Activated CD4-positive, alpha-beta T cell treated with anti-CD3 and anti-CD28 coated beads, Interleukin-2, amount 50 U/mL, for 48 hours (primary cell): Measurements from ENCODE around the gene EDC4.
A peak's percentile ranks its signal among the peaks of the same experiment; 100 is the strongest.
"Not testable (repeated sequence)": the region's sequence is repeated elsewhere in the genome, so short reads cannot be mapped to it uniquely, and the experiment has no call there.

Experiments
- DNase-seq, 2 experiments: peaks; one replicate each; pipeline ENCODE4 v3.0.0-alpha.2; 2020

EDC4 gene

GRCh38 chr16:67914758-67915495 is 42.1 kb downstream of the EDC4 start:
- no peak for DNase-seq

GRCh38 chr16:67915496-67915769 is 42.6 kb downstream of the EDC4 start:
- not testable (repeated sequence) for DNase-seq

DNA sequence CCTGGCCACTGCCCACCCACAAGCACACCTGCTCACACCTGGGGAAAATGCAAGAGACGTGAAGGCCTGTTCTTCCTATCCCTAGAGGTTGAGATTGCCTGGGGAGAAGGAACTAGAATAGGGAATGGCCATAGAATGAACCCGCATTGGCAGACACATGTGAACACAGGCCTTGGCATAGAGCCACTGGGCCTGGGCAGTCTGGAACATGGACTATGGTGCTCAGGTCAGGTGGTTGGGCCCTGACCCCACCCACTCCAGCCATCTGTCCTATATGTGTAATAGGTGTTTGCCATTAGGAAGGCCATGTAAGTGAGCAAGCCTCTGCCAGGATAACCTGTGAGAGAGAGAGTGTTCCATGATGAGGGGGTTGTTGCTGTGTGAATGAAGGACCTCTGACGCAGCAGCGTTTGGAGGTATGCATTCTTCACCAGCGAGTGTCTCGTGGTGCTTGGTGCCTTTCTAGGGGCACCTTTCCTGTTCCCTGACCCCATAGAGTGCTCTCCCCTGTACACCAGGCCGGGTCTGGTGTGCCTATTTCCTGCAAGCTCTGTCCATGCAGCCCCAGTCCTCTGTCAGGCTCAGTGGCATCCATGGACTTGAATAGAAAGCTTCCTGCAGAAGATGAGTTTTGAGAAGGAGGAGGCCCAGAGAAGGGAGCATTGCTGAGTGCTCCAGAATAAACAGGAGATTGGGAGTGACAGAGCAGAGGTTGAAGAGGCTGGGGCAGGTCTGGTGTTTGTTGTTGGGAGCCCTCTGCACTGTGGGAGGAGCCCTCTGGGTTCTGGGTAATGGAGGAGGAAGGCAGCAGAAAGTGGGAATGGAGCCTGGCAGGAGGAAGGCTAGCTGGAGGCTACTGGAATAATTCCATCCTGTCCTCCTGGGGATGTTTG is 43.2 kb downstream of the EDC4 start:
- no peak for DNase-seq

DNA sequence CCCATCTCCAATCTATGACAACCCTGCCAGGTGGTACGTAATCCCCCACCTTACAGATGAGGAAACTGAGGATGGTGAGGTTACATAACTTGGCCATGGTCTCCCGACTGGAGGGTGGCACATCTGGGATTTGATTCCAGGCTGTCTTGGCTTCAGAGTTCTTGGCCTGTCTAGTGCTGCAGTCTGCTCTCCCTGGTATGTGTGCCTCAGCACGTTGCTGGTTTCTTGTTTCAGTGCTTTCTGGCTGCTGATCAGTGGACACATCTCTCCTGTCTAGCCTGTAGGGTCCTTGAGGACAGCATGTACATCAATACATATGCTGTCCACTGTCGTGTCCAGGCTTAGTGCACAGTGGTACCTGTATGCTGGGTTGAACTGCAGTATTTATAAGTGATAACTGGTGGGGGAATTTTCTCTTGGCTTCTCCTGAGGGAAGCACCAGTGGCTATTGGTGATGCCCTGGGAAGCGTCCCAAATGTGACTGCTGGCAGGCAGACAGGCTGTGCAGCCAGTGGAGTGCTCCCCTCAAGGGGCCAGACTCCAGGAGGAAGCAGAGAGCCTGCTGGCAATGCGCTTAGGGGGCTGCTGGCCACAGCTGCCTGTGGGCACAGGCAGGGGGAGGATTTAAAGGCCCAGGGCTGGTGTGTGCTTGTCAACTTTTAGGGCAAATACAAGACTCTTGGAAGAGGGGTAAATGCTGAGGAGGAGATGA is 44.4 kb downstream of the EDC4 start:
- no peak for DNase-seq

DNA sequence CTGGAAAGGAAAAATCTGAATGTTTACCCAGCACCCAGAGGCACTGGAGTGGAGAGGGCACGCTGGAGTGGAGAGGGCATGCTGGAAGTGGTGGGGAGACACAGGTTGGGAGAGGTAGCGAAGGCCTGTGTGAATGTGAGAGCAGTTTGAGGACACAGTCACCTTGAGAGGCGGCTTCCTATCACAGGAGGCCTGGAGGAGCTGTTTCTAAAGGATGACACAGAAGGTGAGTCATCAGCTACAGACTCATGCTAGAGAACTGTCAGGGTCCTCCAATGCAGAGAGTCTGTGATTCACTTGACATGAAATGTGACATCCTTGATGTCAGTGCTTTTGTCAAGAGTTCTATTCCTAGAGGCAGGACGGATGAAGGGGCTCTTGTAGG is 45.0 kb downstream of the EDC4 start:
- peak; percentile 50 to 62 for DNase-seq

GRCh38 chr16:67919622-67920221 is 46.9 kb downstream of the EDC4 start:
- DNase-seq: no peak

- DNase-seq: no peak
Measured at GRCh38 chr16:67922221-67922620, 49.4 kb downstream of the EDC4 start.

- no peak for DNase-seq
Measured at GRCh38 chr16:67922740-67923139, 49.9 kb downstream of the EDC4 start.

DNA sequence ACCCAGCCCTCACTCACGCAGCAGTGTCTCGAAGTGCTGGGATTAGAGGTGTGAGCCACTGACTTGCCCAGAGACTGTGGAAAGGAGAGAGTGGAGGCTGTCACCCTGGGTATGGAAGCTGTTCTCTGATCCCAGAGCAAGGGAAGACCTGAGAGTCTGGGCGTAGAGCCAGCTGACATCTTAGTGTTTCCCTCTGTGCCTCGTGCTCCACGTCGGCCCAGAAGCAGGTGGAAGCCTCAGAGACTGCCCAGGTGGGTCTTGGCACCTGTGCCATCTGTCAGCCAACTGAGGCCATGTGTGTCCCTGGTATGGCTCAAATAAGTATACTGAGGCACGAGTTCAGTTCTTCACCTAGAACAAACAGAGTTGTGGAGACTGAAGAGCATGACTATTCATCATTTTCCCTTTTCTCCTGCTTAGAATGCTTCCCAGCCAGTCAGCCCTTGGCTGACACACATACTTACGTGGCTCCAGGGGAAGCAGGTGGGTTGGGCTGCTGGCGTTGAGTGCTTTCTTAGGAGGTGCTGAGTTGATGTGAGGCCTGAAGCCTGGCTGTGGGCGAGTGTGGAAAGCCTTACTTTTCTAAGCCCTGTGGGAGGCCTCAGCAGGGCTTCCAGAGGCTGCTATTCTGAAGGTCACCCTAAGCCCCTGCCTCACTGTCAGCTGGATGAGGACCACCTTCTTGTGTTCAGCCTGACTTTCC is 50.7 kb downstream of the EDC4 start:
- no peak for DNase-seq

- DNase-seq: no peak
Measured at GRCh38 chr16:67924140-67924906, 51.5 kb downstream of the EDC4 start.

GRCh38 chr16:67926181-67926750 is 53.4 kb downstream of the EDC4 start:
- DNase-seq: no peak

DNA sequence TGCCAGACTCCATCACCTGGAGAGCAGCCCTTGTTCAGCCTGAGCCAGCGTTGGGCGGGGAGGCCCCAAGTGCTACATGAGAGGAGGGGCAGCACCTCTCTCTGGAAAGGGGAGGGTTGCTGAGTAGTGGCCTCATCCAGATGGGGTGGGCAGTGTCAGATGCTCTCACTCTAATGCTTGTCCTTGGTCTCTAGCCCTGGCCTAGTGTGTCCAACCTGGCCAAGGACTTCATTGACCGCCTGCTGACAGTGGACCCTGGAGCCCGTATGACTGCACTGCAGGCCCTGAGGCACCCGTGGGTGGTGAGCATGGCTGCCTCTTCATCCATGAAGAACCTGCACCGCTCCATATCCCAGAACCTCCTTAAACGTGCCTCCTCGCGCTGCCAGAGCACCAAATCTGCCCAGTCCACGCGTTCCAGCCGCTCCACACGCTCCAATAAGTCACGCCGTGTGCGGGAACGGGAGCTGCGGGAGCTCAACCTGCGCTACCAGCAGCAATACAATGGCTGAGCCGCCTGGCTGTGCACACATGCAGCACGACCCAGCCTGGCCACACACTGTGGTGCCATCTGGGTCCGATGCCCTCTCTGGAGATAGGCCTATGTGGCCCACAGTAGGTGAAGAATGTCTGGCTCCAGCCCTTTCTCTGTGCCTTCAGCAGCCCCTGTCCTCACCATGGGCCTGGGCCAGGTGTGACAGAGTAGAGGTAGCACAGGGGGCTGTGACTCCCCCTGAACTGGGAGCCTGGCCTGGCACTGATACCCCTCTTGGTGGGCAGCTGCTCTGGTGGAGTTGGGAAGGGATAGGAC is 54.5 kb downstream of the EDC4 start:
- no peak for DNase-seq

GRCh38 chr16:67928147-67928546 is 55.3 kb downstream of the EDC4 start:
- no peak for DNase-seq

DNA sequence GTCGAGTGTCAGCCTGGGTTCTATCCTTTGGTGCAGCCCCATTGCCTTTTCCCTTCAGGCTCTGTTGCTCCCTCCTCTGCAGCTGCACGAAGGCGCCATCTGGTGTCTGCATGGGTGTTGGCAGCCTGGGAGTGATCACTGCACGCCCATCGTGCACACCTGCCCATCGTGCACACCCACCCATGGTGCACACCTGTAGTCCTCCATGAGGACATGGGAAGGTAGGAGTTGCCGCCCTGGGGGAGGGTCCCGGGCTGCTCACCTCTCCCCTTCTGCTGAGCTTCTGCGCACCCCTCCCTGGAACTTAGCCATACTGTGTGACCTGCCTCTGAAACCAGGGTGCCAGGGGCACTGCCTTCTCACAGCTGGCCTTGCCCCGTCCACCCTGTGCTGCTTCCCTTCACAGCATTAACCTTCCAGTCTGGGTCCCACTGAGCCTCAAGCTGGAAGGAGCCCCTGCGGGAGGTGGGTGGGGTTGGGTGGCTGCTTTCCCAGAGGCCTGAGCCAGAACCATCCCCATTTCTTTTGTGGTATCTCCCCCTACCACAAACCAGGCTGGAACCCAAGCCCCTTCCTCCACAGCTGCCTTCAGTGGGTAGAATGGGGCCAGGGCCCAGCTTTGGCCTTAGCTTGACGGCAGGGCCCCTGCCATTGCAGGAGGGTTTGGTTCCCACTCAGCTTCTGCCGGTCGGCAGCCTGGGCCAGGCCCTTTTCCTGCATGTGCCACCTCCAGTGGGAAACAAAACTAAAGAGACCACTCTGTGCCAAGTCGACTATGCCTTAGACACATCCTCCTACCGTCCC is 55.9 kb downstream of the EDC4 start:
- DNase-seq: peak; percentile 81 to 85

- DNase-seq: no peak
Measured at GRCh38 chr16:67930191-67930590, 57.3 kb downstream of the EDC4 start.

DNA sequence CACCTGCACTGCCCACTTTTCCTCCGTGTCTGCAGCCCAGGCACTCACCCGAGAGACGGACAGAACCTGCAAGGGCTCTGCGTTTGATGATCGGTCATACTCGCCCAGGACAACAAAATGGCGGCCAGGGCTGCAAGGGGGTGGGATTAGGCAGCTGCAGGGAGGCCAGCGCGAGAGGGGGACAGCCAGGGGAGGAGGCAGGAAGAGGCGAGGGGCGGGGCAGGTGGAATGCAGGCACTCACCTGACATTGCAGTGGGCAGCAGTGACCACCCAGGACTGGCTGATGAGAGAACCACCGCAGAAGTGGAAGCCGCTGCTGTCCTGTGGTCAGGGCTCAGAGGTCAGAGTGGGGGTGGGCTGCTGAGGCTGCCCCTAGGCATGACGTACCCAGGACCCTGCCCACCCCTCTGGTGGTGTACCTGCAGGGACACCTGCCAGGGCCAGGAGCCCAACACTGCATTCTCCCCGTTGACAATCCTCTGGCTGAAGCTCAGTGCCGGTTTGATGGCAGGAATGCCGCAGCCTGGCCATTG is 57.9 kb downstream of the EDC4 start:
- no peak for DNase-seq
